ENCODE results near the gene NRIP3. TPM values are rescaled to one million over a fixed set of nuclear protein-coding genes. Genes with fewer than 3 reads are reported as not detected.
A peak's percentile ranks its signal among the peaks of the same experiment; 100 is the strongest.
"Not testable (repeated sequence)": the region's sequence is repeated elsewhere in the genome, so short reads cannot be mapped to it uniquely, and the experiment has no call there.

NRIP3 gene
- total RNA-seq, 1 donor from 2014 or later: 1.4 TPM

- Mint-ChIP-seq H3K27ac (ENCODE audit: unreplicated experiment) (peak overlapping the region; percentile 89), H3K4me3 (ENCODE audit: unreplicated experiment) (no peak overlapping the region), H3K36me3 (ENCODE audit: low read depth, unreplicated experiment) (no peaks in the 10 kb centered on the region), H3K9me3 (ENCODE audit: unreplicated experiment) (no peaks in the 10 kb centered on the region), H3K4me1 (ENCODE audit: unreplicated experiment) (peaks cover 16% of the 10 kb centered on the region), H3K27me3 (ENCODE audit: unreplicated experiment) (peaks cover 5% of the 10 kb centered on the region)
- TF ChIP-seq, protein P1, sequence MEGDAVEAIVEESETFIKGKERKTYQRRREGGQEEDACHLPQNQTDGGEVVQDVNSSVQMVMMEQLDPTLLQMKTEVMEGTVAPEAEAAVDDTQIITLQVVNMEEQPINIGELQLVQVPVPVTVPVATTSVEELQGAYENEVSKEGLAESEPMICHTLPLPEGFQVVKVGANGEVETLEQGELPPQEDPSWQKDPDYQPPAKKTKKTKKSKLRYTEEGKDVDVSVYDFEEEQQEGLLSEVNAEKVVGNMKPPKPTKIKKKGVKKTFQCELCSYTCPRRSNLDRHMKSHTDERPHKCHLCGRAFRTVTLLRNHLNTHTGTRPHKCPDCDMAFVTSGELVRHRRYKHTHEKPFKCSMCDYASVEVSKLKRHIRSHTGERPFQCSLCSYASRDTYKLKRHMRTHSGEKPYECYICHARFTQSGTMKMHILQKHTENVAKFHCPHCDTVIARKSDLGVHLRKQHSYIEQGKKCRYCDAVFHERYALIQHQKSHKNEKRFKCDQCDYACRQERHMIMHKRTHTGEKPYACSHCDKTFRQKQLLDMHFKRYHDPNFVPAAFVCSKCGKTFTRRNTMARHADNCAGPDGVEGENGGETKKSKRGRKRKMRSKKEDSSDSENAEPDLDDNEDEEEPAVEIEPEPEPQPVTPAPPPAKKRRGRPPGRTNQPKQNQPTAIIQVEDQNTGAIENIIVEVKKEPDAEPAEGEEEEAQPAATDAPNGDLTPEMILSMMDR (IDR thresholded peaks at IDR 0.05; ENCODE audit: unreplicated experiment): no peak
- no peak for DNase-seq (ENCODE audit: low spot score)
Measured at GRCh38 chr11:9017773-9018172, 14.0 kb upstream of the NRIP3 start.

DNA sequence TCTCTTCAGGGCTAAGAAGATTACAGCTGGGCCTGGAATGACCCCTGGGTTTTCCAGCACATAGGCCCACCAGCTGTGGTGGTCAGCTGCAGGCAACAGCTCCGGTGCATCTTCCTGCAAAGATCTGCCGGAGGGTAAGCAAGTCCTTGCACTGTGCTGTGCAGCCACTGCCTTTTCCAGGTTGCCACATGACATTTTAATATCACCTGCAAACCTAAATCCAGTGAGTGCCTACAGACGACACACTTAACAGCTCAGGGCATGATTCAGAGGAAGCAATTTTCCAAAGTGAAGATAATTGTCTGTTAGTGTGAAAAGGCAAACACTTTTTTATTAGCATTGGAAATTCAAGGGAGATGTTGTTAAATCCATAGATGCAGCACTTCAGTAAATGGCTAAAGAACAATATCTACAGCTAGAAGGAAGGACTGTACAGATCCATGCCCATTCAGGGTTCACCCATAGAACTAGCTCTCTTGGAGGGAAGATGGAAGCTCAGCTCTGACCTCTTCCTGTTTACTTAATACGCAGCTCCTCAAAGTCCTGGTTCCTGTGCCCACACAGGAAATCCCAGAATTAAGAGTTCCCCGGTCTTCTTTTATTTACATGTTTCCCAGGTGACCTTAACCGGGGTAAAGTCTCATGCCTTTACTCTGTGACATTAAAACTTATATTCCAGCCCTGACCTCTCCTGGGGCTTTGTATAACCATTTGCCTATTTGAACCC, 13.3 kb upstream of the NRIP3 start:
- Mint-ChIP-seq H3K4me3 (ENCODE audit: unreplicated experiment) (no peak overlapping the region), H3K9me3 (ENCODE audit: unreplicated experiment) (no peaks in the 10 kb centered on the region), H3K27me3 (ENCODE audit: unreplicated experiment) (peaks cover 5% of the 10 kb centered on the region), H3K4me1 (ENCODE audit: unreplicated experiment) (peaks cover 16% of the 10 kb centered on the region), H3K27ac (ENCODE audit: unreplicated experiment) (peak overlapping the region; percentile 89), H3K36me3 (ENCODE audit: low read depth, unreplicated experiment) (no peaks in the 10 kb centered on the region)
- TF ChIP-seq, protein P1 (IDR thresholded peaks at IDR 0.05; ENCODE audit: unreplicated experiment): no peak
- no peak for DNase-seq (ENCODE audit: low spot score)

GRCh38 chr11:9015677-9016076, 11.9 kb upstream of the NRIP3 start:
- Mint-ChIP-seq H3K27ac (ENCODE audit: unreplicated experiment) (no peak overlapping the region), H3K36me3 (ENCODE audit: low read depth, unreplicated experiment) (no peaks in the 10 kb centered on the region), H3K9me3 (ENCODE audit: unreplicated experiment) (no peaks in the 10 kb centered on the region), H3K27me3 (ENCODE audit: unreplicated experiment) (peaks cover 5% of the 10 kb centered on the region), H3K4me3 (ENCODE audit: unreplicated experiment) (no peak overlapping the region), H3K4me1 (ENCODE audit: unreplicated experiment) (peaks cover 16% of the 10 kb centered on the region)
- TF ChIP-seq, protein P1 (IDR thresholded peaks at IDR 0.05; ENCODE audit: unreplicated experiment): peak; percentile 88
- DNase-seq (ENCODE audit: low spot score): peak; percentile 65

DNA sequence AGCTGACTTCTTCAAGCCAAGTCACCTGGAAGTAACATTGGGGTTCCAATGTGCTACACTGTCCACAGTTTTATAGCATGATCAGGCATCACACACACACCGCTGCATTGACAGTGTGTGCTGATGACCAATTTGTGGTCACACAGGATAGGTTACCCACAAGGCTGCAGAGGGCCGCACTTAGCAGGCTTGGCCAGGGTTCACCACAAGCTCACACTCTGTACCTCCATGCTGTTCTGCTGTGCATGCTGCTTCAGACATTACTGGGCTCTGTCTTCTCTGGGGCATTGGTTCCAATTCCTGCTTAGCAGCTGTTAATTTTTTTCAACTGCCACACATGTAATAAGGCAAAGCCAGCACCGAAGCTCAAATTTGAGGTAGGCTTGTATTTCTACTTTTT, 11.0 kb upstream of the NRIP3 start:
- peaks cover 5% of the 10 kb centered on the region for H3K27me3 Mint-ChIP-seq (ENCODE audit: unreplicated experiment)
- DNase-seq (ENCODE audit: low spot score): no peak
- no peak overlapping the region for H3K27ac Mint-ChIP-seq (ENCODE audit: unreplicated experiment)
- H3K4me3 Mint-ChIP-seq (ENCODE audit: unreplicated experiment): no peak overlapping the region
- H3K4me1 Mint-ChIP-seq (ENCODE audit: unreplicated experiment): peaks cover 16% of the 10 kb centered on the region
- H3K36me3 Mint-ChIP-seq (ENCODE audit: low read depth, unreplicated experiment): no peaks in the 10 kb centered on the region
- no peaks in the 10 kb centered on the region for H3K9me3 Mint-ChIP-seq (ENCODE audit: unreplicated experiment)
- TF ChIP-seq, protein P1 (IDR thresholded peaks at IDR 0.05; ENCODE audit: unreplicated experiment): no peak

DNA sequence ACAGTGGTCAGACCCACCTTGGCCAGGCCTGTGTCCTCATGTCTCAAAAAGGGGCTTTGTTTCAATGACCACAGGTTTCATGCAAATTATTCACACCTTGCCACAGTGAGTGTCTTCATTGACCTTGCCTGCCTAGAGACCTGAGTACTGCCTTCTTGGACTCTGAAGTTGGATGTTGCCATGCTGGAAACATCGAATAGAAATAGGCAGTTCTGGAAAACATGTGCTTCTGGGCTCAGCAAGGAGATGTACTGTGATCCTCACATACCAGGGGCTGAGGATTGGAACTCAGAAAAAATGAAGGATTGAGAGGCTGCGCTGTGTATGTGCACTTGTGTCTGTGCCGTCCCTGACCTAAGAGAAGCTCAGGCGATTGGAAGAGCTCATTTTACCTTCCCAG, 9.6 kb upstream of the NRIP3 start:
- no peaks in the 10 kb centered on the region for H3K36me3 Mint-ChIP-seq (ENCODE audit: low read depth, unreplicated experiment)
- H3K4me3 Mint-ChIP-seq (ENCODE audit: unreplicated experiment): no peak overlapping the region
- H3K9me3 Mint-ChIP-seq (ENCODE audit: unreplicated experiment): no peaks in the 10 kb centered on the region
- DNase-seq (ENCODE audit: low spot score): no peak
- H3K4me1 Mint-ChIP-seq (ENCODE audit: unreplicated experiment): peaks cover 15% of the 10 kb centered on the region
- no peak overlapping the region for H3K27ac Mint-ChIP-seq (ENCODE audit: unreplicated experiment)
- H3K27me3 Mint-ChIP-seq (ENCODE audit: unreplicated experiment): peaks cover 6% of the 10 kb centered on the region
- TF ChIP-seq, protein P1 (IDR thresholded peaks at IDR 0.05; ENCODE audit: unreplicated experiment): no peak

- H3K9me3 Mint-ChIP-seq (ENCODE audit: unreplicated experiment); H3K27ac Mint-ChIP-seq (ENCODE audit: unreplicated experiment); H3K36me3 Mint-ChIP-seq (ENCODE audit: low read depth, unreplicated experiment); H3K4me1 Mint-ChIP-seq (ENCODE audit: unreplicated experiment); H3K4me3 Mint-ChIP-seq (ENCODE audit: unreplicated experiment); DNase-seq (ENCODE audit: low spot score): not testable (repeated sequence)
- peaks cover 18% of the 10 kb centered on the region for H3K27me3 Mint-ChIP-seq (ENCODE audit: unreplicated experiment)
Measured at GRCh38 chr11:9009538-9009937, 5.7 kb upstream of the NRIP3 start.
